PC-3 (cell line): Measurements from ENCODE around the gene CD180.

Experiments used
- CTCF ChIP-seq: fragments of 300-600 bp; sonication (generic); conservative IDR thresholded peaks from 2 replicates; pipeline ENCODE4 v1.5.1; 2017; ENCODE audit warnings: antibody characterized with exemption, low read depth, mild to moderate bottlenecking, low read length
- EZH2 ChIP-seq: fragments of 300-600 bp; sonication (generic); IDR thresholded peaks from one replicate; pipeline ENCODE4 v1.6.1; 2017; ENCODE audit warnings: antibody characterized with exemption, mild to moderate bottlenecking, low read length; ENCODE audit not compliant: unreplicated experiment
- EZH2phosphoT487 ChIP-seq: fragments of 300-600 bp; sonication (generic); IDR thresholded peaks from 2 replicates; pipeline ENCODE4 v1.6.1; 2018; ENCODE audit warnings: mild to moderate bottlenecking, antibody characterized with exemption, low read length, borderline replicate concordance

- no peak for TF ChIP-seq CTCF
- no peak for TF ChIP-seq EZH2
- no peak for TF ChIP-seq EZH2phosphoT487
These were observed 2.3 kb upstream of the CD180 start for GRCh38 chr5:67198917-67199316.
